PC-3 (cell line): ENCODE data around the gene SLC39A11.

Experiments
- CTCF ChIP-seq: fragments of 300-600 bp; sonication (generic); conservative IDR thresholded peaks from 2 replicates; pipeline ENCODE4 v1.5.1; 2017; ENCODE audit warnings: antibody characterized with exemption, low read depth, mild to moderate bottlenecking, low read length
- EZH2 ChIP-seq: fragments of 300-600 bp; sonication (generic); IDR thresholded peaks from one replicate; pipeline ENCODE4 v1.6.1; 2017; ENCODE audit warnings: antibody characterized with exemption, mild to moderate bottlenecking, low read length; ENCODE audit not compliant: unreplicated experiment
- EZH2phosphoT487 ChIP-seq: fragments of 300-600 bp; sonication (generic); IDR thresholded peaks from 2 replicates; pipeline ENCODE4 v1.6.1; 2018; ENCODE audit warnings: mild to moderate bottlenecking, antibody characterized with exemption, low read length, borderline replicate concordance

- TF ChIP-seq EZH2 (no peak), CTCF (no peak), EZH2phosphoT487 (no peak)
Measured at GRCh38 chr17:72970246-72970645, 122.2 kb downstream of the SLC39A11 start.
